Muscle of back (tissue), 13 donors: Measurements from ENCODE around the gene TCP11L1. TPM values are rescaled to one million over a fixed set of nuclear protein-coding genes. Genes with fewer than 3 reads are reported as not detected.

Experiments
- DNase-seq, 3 donors: peaks; one replicate each; pipeline versions ENCODE4 v3.0.0 to v3.0.0-alpha.2; 2013
- long read RNA-seq, 9 donors: transcript quantifications; one replicate each; lab custom pipeline, GENCODE V29; 2026
- polyA plus RNA-seq, 10 donors: library from polyadenylated mRNA; unstranded; fragments of 120-200 nt; gene quantifications; one replicate each; pipeline ENCODE4 v1.2.1, GENCODE V29; 2013; ENCODE audit not compliant: insufficient read length in 10 of 10

TCP11L1 gene, protein sequence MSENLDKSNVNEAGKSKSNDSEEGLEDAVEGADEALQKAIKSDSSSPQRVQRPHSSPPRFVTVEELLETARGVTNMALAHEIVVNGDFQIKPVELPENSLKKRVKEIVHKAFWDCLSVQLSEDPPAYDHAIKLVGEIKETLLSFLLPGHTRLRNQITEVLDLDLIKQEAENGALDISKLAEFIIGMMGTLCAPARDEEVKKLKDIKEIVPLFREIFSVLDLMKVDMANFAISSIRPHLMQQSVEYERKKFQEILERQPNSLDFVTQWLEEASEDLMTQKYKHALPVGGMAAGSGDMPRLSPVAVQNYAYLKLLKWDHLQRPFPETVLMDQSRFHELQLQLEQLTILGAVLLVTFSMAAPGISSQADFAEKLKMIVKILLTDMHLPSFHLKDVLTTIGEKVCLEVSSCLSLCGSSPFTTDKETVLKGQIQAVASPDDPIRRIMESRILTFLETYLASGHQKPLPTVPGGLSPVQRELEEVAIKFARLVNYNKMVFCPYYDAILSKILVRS
- polyA plus RNA-seq = 10 to 100 TPM in 9 of 10 donors, 1 to 10 TPM in 1; 8.9 to 14.0 (median 11.3) TPM
- long read RNA-seq, donor 1, partial matches to known transcripts = 0 of 2 reads
- long read RNA-seq, donor 1, other reads (novel, unspliced or antisense) = 0 of 2 reads
- long read RNA-seq, donor 2, partial matches to known transcripts = 46 of 47 reads
- long read RNA-seq, donor 2, other reads (novel, unspliced or antisense) = 0 of 47 reads
- long read RNA-seq, donor 3 = 0 reads
- long read RNA-seq, donor 4, partial matches to known transcripts = 0 of 1 reads
- long read RNA-seq, donor 4, other reads (novel, unspliced or antisense) = 0 of 1 reads
- long read RNA-seq, donor 5, partial matches to known transcripts = 0 of 2 reads
- long read RNA-seq, donor 5, other reads (novel, unspliced or antisense) = 0 of 2 reads
- long read RNA-seq, donor 6, partial matches to known transcripts = 0 of 2 reads
- long read RNA-seq, donor 6, other reads (novel, unspliced or antisense) = 0 of 2 reads
- long read RNA-seq, donor 7, partial matches to known transcripts = 30 of 31 reads
- long read RNA-seq, donor 7, other reads (novel, unspliced or antisense) = 0 of 31 reads
- long read RNA-seq, donor 8, partial matches to known transcripts = 0 of 1 reads
- long read RNA-seq, donor 8, other reads (novel, unspliced or antisense) = 0 of 1 reads
- long read RNA-seq, donor 9, partial matches to known transcripts = 0 of 1 reads
- long read RNA-seq, donor 9, other reads (novel, unspliced or antisense) = 0 of 1 reads

DNA sequence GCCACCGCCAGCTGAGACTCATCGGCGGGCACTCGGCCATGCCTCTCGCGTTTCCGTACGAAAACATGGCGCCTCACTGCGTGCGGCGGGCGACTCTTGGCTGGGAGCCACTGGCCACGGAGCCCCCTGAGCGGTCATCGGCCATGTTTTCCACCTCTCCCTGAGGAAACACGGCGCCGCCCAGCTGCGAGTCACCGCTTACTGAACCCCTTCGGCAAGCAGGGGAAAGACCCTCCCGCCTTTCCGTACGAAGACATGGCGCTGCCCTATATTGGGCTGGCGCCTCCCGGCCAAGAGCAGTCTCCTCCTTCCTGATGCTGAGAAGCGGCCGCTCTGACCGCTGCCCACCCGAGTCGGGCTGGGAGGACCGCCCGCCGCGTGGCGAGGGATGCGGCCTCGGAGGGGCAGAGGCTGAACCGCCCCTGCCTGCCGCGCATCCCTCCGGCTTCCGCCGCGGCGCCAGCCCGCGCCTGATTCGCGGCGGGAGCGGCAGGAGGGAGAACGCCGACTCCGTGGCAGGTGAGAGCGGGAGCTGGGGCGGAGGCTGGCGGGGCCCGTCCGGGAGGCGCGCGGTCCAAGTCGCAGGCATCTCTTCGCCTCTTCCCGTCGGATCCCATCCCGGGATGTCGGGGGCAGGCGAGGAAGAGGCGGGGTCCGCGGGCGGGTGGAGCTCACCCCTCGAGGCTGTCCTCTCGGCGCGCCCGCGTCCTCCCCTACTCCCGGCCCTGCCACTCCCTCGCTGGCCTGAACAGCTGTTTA lies at the start of gene TCP11L1:
Gene TCP11L1, plus strand, starts transcription at position 299 of the 759 bp plus-strand sequence. CDS start 4,202 bp downstream, outside the sequence.
- peak; percentile 95 to 98 (median 95) for DNase-seq

DNA sequence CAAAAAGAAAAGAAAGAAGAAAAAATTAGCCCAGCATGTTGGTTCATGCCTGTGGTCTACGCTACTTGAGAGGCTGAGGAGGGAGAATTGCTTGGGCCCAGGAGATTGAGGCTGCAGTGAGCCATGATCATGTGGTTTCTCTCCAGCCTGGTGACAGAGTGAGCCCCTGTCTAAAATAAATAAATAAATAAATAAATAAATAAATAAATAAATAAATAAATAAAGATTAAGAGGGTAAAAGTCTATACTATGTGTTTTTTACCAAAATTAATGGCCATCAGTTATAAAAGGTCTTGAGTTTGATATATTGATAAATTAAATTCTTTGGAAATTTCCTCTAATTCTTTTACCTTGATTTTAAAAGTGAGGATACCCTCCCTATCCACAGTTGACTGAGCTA lies 48.9 kb upstream of the TCP11L1 start:
- DNase-seq = no peak

DNA sequence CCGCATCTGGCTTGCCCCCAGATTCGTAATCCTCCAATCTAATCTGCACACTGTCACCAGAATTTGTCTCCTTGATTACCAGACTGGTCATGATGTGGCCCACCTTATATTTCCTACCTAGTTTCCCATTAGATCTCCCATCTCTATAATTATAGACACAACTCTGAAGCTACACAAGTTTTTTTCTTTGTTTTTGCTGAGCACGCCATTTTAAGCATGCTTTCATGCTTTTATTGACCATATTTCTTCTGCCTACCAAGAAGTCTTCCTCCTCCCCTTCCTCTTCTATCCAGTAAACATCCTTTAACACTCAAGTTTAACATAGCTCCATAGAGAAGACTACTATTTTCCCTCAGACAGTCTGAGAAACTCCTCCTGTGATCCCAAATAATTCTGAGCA lies 47.9 kb upstream of the TCP11L1 start:
- DNase-seq = no peak

DNA sequence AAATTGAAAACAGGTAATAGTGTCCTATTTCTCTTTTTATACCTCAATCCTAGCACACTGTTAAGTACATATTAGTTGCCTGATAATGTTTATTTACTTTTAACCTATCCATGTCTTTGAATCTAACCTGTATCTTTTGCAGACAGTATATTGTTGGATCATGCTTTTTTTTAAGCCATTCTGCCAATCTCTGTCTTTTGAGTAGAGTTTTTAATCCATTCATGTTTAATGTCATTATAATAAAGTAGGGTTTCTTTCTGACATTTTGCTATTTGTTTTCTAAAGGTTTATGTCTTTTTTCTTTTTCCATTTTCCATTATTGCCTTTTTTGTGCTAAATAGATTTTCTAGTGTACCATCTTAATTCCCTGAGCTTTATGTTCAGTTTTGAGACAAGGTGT lies 47.5 kb upstream of the TCP11L1 start:
- DNase-seq = no peak

DNA sequence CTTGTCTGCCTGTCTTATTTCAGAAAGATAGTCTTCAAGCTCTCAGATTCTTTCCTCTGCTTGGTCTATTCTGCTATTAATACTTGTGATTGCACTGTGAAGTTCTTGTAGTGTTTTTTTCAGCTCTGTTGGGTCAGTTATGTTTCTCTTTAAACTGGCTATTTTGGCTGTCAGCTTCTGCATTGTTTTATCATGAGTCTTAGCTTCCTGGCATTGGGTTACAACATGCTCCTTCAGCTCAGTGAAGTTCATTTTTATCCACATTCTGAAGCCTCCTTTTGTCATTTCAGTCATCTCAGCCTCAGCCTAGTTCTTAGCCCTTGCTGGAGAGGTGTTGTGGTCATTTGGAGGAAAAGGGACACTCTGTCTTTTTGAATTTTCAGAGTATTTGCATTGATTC lies 39.2 kb upstream of the TCP11L1 start:
- peak in 1 of 3 donors; percentile 45 for DNase-seq

DNA sequence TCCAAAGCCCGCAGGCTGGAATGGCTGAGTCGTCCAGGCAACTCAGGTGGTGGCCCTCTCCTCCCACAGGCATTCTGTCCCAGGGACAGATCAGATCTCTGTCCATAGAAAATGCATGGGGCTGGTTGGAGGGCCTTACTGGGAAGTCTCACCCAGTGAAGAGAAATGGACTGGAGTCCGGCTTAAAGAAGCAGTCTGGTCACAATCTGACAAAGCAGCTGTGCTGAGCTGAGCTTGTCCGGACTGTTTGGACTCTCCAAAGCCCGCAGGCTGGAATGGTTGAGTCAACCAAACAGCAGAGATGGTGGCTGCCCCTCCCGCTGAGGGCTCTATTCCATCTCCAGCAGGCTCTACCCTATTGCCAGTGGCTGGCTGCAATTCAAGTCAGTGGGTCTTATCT lies 38.1 kb upstream of the TCP11L1 start:
- DNase-seq = no peak

DNA sequence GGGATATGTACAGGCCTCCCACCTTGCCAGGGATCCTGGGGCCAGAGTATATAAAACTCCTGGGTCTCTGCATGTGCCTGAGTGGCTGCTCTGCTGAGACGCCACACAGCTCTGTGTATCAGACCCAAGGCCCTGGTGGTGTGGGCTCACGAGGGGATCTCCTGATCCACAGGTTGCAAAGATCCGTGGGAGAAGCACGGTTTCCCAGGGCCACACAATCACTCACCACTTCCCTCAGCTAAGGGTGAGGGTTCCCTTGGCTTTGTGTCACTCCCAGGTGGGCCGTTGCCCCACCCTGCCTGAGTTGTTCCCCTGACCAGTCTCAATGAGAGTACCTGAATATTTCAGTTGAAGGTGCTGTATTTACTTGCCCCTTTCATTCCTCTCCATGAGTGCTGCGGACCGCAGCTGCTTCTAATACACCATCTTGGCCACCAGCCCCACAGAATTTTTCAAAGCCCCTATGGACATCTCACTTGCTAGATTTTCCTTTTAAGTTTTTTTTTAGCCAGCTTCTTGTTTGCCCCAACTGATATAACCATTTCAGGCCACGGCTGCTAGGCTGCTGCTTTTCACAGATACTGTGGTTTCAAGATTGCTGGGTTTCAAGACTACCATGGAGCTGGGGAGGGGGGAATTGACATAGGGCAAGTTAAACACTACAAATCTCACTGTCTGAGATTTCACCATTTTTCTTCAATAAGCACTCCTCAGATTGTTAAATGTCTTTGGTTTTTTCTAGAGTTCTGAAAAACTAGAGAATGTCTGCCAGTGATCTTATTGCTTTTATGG lies 37.4 kb upstream of the TCP11L1 start:
- no peak for DNase-seq

DNA sequence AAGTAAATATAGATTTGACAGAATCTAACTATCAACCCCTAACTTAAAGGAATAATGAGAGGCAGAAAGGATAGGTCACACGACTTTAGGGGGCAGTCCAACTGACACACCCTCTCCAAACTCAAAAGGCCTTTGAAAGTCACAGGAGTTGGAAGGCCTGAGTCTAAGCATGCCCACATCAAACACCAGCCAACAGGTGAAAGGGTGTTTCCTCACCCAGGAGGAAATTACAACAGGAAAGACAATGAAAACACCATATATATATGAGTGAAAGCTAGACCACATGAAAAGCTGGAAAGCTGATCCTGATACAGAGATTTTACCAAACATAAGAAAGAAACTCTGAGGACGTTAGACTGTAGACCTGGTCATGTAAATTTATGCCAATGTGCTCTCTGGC lies 34.2 kb upstream of the TCP11L1 start:
- DNase-seq = no peak

DNA sequence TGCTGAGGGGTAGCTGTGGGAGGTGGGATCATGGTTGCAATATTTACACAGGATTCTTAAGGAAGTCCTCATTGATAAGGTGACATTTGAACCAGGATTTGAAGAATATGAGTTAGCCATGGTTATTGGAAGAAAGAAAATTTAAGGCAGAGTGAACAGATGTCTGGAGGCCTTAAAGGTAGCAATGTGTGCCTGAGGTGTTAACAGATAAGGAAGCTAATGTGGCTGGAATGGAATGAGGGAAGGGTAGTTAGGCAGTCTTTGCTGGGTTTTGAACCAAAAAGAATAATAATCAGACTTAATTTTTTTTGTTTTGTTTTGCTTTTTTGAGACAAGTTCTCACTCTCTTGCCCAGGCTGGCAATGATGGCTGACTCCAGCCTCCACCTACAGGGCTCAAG lies 33.4 kb upstream of the TCP11L1 start:
- DNase-seq = no peak

DNA sequence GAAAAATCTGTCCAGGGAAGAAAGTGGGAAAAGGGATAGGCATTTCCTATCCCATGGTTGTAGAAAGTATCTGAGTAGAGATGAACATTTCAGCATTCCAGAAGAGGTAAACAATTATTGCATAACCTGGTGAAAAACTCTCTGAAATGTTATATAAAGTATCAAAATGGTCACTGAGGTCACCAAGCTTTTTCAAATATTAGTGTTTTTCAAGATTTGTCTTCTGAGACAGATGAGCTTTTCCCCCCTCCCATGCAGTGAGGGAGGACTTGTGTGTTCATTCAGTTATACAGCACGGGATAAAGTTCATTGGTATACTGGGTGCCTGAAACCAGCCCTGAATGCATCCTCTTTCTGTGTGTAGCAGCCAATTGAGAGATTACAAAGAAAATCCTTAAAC lies 25.6 kb upstream of the TCP11L1 start:
- DNase-seq = no peak

DNA sequence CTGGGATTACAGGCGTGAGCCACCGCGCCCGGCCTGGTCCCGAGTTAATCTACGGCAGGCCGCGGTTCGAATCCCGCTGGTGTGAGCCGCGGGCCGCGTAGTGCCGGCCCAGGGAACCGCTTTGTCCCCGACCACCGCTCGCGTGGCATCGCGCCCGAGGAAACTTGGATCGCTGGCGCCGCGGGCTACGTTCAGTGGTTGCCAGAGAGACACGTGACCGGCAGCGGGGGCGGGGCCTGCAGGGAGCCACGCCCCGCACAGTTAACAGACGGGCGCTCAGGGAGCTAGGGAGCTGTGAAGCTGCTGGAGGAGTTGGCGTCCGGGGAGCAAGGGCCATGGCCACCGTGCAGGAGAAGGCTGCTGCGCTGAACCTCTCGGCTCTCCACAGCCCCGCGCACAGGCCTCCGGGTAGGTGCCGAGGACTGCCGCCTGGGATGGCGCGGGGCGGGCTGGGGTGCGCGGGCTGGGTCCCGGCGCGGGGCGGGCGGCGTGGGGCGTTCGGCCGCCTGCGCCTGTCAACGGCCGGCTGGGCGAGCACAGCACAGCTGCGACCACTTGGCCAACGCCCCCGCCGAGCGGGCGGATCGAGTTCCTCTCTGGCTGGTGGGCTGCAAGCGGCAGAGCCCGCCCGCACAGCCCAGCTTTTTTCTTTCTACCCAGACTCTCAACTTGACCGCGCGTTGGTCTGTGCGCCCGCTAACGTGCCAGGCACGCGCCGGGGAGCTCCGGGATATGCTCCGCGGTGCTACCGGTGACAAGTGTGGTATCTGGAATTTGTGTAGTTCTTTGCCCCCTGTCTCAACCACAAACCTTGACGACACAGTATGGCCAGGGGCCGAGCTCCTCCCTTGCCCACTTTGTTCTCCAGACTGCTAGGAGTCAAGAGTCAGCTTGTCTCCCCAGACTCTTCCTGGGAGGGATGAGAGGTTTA lies 23.5 kb upstream of the TCP11L1 start, which contains the start of gene DEPDC7:
Gene DEPDC7, plus strand, starts transcription at position 258 of the 931 bp plus-strand sequence. Its CDS starts 78 bp downstream, at position 336.
- DNase-seq = peak; percentile 89 to 96 (median 90)

DNA sequence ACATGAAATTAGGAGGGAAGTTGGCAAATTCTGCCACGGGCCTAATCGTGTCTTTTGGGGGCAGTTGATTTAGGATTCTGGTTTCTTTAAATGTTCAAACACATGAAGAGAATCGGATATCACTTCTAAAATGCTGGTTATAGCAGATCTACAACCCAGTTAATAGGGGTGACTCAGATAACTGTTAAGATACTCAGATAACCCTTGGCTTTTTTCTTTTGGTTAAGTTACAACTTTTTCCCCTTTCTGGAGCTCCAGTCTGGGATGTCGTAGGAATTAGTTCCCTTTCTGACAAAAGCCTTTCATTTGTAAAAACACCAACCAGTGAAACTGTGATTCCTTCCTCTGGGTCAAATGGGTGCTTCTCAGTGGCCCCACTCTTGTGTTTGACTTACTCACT lies 22.7 kb upstream of the TCP11L1 start:
- no peak for DNase-seq

DNA sequence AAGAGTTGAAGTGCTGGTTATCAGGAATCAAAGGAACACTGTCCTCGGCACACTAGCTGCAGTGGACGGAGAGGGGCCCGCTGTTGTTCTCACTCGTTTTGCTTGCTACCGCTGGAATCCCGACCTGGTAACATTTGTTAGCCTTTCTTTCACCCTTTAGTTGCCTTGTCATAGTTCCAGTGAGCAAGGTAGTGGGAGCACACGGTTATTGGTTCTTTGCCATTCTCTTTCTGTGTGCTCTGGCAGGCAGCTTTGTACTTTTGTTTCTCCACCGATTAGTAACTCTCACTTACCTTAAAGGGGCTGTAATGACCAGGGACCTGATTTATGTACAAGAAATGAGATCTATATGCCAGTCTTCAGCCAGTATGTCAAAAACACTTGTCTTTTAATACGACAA lies 21.9 kb upstream of the TCP11L1 start:
- no peak for DNase-seq

DNA sequence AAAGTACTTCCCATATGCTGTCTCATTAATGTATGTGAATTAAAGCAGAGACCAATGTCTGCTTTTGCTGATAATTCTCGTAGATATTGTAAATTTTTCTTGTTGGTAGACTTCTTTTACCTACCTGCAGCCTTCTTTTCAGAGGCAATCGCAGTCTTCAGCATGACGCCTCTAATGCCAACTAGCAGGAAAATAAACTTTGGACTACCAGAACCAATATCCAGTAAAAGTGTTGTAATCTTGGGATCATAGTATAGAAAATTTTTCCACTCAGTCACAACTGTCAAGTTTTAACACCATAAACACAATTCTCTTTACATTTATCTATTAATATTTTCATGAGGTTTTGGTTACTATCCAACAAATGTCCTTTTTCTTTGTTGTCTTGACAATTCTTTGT lies 21.4 kb upstream of the TCP11L1 start:
- DNase-seq = no peak

DNA sequence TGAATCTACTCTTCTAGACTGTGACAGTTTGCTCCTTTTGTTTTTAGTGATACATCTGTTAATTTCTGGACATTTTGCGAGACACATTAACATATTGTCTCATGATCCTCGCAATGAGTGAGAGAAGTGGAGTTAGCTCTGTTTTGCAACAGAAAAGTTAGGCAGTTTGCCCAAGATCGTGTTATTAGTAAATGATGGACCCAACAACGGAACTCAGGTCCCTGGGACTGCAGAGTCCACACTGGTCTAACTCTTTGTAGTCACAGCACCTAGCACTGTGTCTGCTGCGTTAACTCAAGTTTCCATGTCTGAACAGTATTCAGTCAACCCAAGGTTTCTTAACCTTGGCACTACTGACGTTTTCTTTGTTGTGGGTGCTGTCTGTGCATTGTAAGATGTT lies 20.5 kb upstream of the TCP11L1 start:
- no peak for DNase-seq

DNA sequence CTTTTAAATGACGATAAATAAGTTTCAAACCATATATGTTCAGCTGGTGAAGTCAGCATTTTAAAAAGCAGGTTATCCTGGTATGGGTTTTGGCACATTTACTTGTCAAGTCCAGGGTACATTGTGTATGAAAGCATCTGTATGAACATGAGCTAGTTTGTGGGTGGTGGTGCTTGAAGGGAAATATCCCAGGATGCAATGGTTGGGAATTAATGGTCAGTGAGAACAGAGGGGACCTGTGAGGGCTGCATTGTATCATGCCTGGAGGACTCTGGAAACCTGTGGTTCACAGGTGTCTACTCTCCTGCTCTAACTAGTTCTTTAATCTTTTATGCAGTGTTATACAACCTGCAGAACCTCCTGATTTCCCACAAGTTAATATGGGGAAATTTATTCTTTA lies 17.9 kb upstream of the TCP11L1 start:
- no peak for DNase-seq

DNA sequence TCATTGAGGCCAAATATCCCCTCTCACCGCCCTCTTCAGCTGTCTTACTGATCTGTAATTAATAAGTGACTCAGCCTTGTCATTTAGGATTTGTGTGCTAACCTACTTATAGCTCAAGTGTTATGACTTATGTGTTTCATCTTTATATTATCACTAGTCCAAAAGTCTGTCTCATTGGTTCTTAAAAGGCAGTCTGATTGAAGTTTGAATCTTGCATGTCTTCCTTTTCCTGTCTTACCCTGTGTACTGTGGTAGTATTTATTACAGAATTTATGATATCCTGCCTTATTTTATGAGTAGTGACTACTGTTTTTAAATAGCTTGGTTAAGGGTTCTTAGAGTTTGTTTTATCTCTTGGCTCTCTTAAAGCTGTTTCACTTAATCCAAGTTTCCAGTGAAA lies 17.4 kb upstream of the TCP11L1 start:
- no peak for DNase-seq

DNA sequence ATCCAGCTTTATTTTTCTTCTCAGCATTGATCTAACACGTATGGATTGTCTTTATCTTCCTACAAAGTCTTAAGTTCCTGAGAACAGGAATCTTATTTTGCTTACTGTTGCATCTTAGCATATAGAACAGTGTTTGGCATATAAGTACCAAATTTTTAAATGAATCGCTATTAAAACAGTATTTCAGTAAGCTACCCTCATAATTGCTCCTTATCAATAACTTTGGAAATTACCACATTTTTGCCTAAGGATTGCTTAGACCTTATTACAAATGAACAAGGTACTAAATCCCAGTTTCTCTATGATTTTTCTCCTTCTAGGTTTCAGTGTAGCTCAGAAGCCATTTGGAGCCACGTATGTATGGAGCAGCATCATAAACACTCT lies 14.0 kb upstream of the TCP11L1 start:
- DNase-seq = no peak

DNA sequence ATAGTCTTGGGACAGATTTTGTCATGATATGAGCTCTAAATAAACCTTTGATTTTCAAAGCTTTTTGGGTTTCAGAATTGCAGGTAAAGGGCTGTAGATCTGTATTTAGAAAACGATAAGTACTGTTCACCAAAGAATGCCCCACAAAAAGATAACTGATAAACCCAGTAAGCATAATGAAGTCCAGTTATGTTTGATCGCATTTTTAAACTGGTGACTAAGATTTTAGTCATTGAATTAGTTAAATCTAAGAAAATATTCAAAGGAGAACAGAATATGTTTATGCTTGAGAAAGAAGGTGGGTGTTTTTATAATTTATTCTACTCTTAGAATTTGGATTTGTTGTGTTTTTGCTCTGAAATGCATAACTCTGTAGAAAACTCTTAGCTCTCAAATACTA lies 12.1 kb upstream of the TCP11L1 start:
- no peak for DNase-seq
